Measurements from ENCODE around the gene VAC14.

The VAC14 gene

DNA sequence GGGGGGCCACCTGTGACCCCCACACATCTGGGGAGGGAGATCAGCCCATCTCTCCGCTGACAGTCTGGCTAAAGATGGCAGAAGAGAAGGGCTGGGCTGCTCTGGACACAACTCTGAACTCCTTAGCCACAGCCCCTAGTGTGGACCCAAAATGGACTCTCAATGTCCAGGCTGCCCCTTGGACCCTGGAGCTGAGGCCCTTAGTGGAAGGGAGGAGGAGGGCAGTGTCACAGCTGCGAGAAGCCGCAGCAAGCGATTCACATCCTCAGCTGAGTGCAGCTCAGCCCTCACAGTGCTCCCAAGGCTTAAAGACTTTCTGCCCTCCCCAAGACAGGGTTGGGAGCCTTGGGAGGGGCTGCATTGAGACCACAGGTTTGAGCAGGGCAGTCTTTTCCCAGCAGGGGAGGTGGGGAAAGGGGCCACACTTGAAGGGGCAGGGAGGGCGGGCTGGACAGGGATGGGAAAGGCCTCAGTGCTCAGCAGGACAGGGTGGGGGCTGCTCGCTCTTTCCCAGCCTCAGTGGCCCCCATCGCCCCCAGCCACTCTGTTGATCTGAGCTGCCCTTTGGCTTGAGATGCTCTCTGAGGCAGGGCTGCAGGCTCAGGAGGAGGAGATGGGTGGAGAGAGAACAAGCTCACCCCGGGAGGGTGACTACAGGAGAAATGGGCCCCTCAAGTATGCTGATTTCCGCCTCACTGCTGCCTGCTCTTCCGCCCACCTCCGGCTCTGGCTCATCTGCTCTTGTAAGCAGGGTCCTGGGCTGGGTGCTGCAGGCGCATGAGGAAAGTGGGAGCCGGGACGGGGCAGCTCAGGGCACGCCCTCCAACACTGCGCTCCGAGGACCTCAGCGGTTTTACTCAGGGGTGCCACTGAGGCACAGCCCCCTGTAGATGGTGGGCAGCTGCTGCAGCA is 64.2 kb downstream of the VAC14 start:
- in situ Hi-C loops (cut with HindIII; ENCODE audit: low sequenced_read_pairs), result no loop called here
- no peak for DNase-seq (ENCODE audit: low read depth, low spot score)
- H3K4me3 ChIP-seq (ENCODE audit: low read depth, low read length), result no peak overlapping the region
- TF ChIP-seq CTCF (IDR thresholded peaks at IDR 0.05; ENCODE audit: low read depth, low read length), result no peak

DNA sequence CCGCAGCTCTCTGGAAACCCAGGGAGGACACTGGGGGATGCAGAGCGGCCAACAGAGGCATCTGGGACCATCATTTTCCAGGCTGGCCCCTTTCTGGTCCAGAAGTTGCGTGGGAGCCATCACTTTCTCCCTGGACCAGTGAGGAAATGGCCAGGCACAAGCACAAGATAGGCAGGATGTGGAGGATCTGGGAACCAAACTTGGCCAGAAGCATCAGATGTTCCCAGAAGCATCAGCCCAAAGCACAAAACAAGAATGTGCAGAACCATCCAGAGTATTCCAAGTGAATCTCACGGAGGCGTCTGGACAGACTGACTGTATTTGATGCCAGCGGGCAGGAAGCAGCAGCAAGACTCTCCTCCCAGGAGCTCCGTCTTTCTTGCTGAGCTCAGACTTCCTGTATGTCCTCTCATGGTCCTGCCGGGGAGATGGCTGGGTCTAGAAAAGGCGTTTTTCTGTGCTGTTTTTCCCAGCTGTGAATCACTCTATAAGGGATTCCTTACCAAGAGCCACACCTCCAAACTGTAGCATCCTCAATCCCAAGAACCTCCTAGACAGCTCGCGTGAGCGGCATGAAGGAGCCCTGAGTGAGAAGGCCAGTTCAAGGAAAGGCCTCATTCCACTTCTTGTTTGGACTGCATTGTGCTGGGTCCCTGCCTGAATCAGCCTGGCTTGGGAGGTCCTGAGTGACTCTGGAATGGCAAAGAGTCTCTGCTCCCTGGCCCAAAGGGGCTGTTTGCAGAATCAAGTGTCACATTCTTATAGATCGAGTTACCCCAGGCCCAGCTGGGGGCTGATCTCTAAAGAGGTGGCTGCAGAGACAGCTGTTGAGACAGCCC is 65.6 kb downstream of the VAC14 start:
- DNase-seq (ENCODE audit: low read depth, low spot score), result peak; percentile 72
- no peak overlapping the region for H3K4me3 ChIP-seq (ENCODE audit: low read depth, low read length)
- in situ Hi-C loops (cut with HindIII; ENCODE audit: low sequenced_read_pairs), result no loop called here
- no peak for TF ChIP-seq CTCF (IDR thresholded peaks at IDR 0.05; ENCODE audit: low read depth, low read length)

DNA sequence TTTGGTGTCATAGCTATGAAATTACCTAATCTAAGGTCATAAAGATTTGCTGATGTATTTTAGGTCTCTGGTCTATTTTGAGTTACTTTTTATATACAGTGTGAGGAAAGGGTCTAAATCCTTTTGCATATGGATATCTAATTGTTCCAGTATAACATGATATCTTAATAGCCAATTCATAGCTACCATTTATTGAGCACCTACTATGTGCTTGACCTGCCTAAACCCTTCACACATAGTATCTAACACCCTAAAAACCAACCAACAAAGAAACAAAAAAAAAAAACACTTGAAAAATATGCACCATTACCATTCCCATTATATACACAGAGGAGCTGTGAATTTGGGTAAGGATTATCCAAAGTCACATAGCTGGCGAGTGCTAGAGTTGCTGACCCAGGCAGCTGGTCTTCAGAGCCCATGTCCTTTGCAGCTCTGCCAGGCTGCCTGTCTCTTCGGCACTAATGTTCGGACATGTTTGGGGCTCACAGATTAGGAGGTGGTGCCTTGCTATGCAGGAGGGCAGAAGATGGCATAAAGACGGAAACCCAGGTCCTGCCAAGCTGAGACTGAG is 66.3 kb downstream of the VAC14 start:
- no peak overlapping the region for H3K4me3 ChIP-seq (ENCODE audit: low read depth, low read length)
- in situ Hi-C loops (cut with HindIII; ENCODE audit: low sequenced_read_pairs), result no loop called here
- no peak for TF ChIP-seq CTCF (IDR thresholded peaks at IDR 0.05; ENCODE audit: low read depth, low read length)
- no peak for DNase-seq (ENCODE audit: low read depth, low spot score)

- no peak for DNase-seq (ENCODE audit: low read depth, low spot score)
- in situ Hi-C loops (cut with HindIII; ENCODE audit: low sequenced_read_pairs), result no loop called here
- H3K4me3 ChIP-seq (ENCODE audit: low read depth, low read length), result no peak overlapping the region
- no peak for TF ChIP-seq CTCF (IDR thresholded peaks at IDR 0.05; ENCODE audit: low read depth, low read length)
Observed at GRCh38 chr16:70730944-70731343, 70.0 kb downstream of the VAC14 start.

GRCh38 chr16:70730031-70730430 is 70.9 kb downstream of the VAC14 start:
- no peak for DNase-seq (ENCODE audit: low read depth, low spot score)
- in situ Hi-C loops (cut with HindIII; ENCODE audit: low sequenced_read_pairs), result no loop called here
- TF ChIP-seq CTCF (IDR thresholded peaks at IDR 0.05; ENCODE audit: low read depth, low read length), result no peak
- no peak overlapping the region for H3K4me3 ChIP-seq (ENCODE audit: low read depth, low read length)

DNA sequence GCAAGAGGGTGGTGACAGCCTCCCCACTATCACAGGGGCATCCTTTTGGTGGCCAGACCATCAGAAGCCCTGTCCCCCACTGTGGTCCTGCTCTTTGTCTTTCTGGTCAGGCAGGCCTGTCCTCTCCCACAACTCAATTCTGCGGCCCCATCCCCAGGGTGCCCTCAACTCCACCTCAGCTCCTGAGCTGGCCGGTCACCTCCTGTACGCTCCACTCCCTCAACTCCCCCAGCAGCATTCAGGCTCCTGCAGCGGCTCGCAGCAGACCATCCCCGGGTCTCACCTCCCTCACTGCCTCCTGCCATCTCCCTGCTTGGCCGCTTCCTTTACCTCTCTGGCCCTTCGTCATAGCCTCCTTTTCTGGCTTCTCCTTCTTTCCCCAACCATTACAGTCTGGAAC is 71.7 kb downstream of the VAC14 start:
- in situ Hi-C loops (cut with HindIII; ENCODE audit: low sequenced_read_pairs), result no loop called here
- DNase-seq (ENCODE audit: low read depth, low spot score), result no peak
- H3K4me3 ChIP-seq (ENCODE audit: low read depth, low read length), result no peak overlapping the region
- TF ChIP-seq CTCF (IDR thresholded peaks at IDR 0.05; ENCODE audit: low read depth, low read length), result no peak

Data from astrocyte of the spinal cord (primary cell).